ENCODE data around the gene PARD3.

DNA sequence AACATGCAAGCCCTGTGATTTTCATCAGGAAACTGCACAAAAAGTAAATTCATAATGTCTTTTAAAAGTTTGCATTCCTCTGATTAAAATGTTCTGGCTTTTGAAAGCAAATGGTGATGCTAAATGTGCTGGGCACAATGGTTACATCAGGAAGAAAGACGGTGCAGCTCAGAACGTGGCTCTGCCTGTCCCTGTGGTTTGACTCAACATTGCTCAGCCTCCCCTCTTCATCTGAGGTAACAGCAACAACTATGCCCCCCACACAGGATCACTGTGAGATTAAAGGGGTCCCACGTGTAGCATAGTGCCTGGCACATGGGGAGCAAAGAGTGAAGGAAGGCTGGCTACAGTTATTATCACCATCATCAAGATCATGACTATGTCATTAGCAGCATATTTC, 44.0 kb downstream of the PARD3 start:
- TF ChIP-seq, protein P1, sequence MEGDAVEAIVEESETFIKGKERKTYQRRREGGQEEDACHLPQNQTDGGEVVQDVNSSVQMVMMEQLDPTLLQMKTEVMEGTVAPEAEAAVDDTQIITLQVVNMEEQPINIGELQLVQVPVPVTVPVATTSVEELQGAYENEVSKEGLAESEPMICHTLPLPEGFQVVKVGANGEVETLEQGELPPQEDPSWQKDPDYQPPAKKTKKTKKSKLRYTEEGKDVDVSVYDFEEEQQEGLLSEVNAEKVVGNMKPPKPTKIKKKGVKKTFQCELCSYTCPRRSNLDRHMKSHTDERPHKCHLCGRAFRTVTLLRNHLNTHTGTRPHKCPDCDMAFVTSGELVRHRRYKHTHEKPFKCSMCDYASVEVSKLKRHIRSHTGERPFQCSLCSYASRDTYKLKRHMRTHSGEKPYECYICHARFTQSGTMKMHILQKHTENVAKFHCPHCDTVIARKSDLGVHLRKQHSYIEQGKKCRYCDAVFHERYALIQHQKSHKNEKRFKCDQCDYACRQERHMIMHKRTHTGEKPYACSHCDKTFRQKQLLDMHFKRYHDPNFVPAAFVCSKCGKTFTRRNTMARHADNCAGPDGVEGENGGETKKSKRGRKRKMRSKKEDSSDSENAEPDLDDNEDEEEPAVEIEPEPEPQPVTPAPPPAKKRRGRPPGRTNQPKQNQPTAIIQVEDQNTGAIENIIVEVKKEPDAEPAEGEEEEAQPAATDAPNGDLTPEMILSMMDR (IDR thresholded peaks at IDR 0.05), result no peak
- TF ChIP-seq POLR2A (IDR thresholded peaks at IDR 0.05), result no peak
- no peak for TF ChIP-seq EP300 (IDR thresholded peaks at IDR 0.05)
- TF ChIP-seq POLR2AphosphoS5 (IDR thresholded peaks at IDR 0.05), result no peak
